GM13977 (cell line): Measurements from ENCODE around the gene INSIG1.

Source experiments
- DNase-seq: peaks from one replicate; pipeline ENCODE4 v3.0.0; 2012; ENCODE audit warnings: low spot score
- CTCF ChIP-seq: IDR thresholded peaks from 2 replicates; pipeline ENCODE4 v1.5.1; 2012; ENCODE audit warnings: mild to moderate bottlenecking, control low read depth; ENCODE audit not compliant: insufficient read depth; ENCODE audit errors: extremely low read depth, missing control alignments
- in situ Hi-C: fragments of 300-500 bp; cut with MboI; formaldehyde crosslinking; loops from one replicate; pipeline ENCODE4 v1.12.0; 2022; ENCODE audit warnings: low sequenced_read_pairs, low pct_unique_long_range_greater_than_20kb, mixed read lengths, inconsistent platforms; ENCODE audit not compliant: unreplicated experiment

Gene INSIG1

GRCh38 chr7:155255071-155255470 is 42.6 kb upstream of the INSIG1 start:
- in situ Hi-C loops, result no loop called here
- no peak for TF ChIP-seq CTCF
- DNase-seq, result no peak

GRCh38 chr7:155255621-155256020 is 42.1 kb upstream of the INSIG1 start:
- in situ Hi-C loops, result no loop called here
- DNase-seq, result no peak
- TF ChIP-seq CTCF, result no peak

GRCh38 chr7:155256081-155256760 is 41.5 kb upstream of the INSIG1 start:
- no peak for DNase-seq
- in situ Hi-C loops, result no loop called here

GRCh38 chr7:155256761-155257481 is 40.8 kb upstream of the INSIG1 start:
- in situ Hi-C loops, result no loop called here
- no peak for DNase-seq
- TF ChIP-seq CTCF, result no peak

More at GRCh38 chr7:155256081-155256760, 41.5 kb upstream of the INSIG1 start:
- no peak for TF ChIP-seq CTCF

GRCh38 chr7:155257482-155258225 is 40.0 kb upstream of the INSIG1 start:
- no peak for TF ChIP-seq CTCF
- DNase-seq, result no peak
- in situ Hi-C loops, result no loop called here

GRCh38 chr7:155258226-155258560 is 39.5 kb upstream of the INSIG1 start:
- no peak for TF ChIP-seq CTCF
- in situ Hi-C loops, result no loop called here
- DNase-seq, result no peak
